Esophagus (tissue), 2 donors: ENCODE measurements around the gene HSPA8. TPM values are rescaled to one million over a fixed set of nuclear protein-coding genes. Genes with fewer than 3 reads are reported as not detected.

Source experiments
- H3K27ac ChIP-seq, 2 donors: one replicate each; pipeline ENCODE4 v1.5.1; 2013; ENCODE audit warnings: low read depth in 2 of 2, mild to moderate bottlenecking in 2 of 2, inconsistent platforms in 1 of 2, low read length in 1 of 2, moderate library complexity in 1 of 2
- H3K27me3 ChIP-seq, 2 donors: one replicate each; pipeline ENCODE4 v1.6.1; 2013; ENCODE audit warnings: low read length in 2 of 2, control low read depth in 1 of 2, mild to moderate bottlenecking in 1 of 2; ENCODE audit not compliant: insufficient read depth in 2 of 2, control insufficient read depth in 1 of 2
- H3K36me3 ChIP-seq, 2 donors: one replicate each; pipeline ENCODE4 v1.6.1; 2013; ENCODE audit warnings: low read length in 1 of 2; ENCODE audit not compliant: control insufficient read depth in 2 of 2, insufficient read depth in 2 of 2
- H3K4me1 ChIP-seq, 2 donors: one replicate each; pipeline ENCODE4 v1.6.1; 2013; ENCODE audit warnings: low read length in 1 of 2; ENCODE audit not compliant: control insufficient read depth in 2 of 2, insufficient read depth in 2 of 2
- H3K4me3 ChIP-seq, 2 donors: one replicate each; pipeline ENCODE4 v1.5.1; 2013; ENCODE audit warnings: low read length in 2 of 2, mild to moderate bottlenecking in 2 of 2, low read depth in 1 of 2, moderate library complexity in 1 of 2
- H3K9me3 ChIP-seq, 2 donors: one replicate each; pipeline ENCODE4 v1.6.1; 2013; ENCODE audit warnings: mild to moderate bottlenecking in 2 of 2, low read depth in 1 of 2, low read length in 1 of 2, moderate library complexity in 1 of 2; ENCODE audit not compliant: control insufficient read depth in 2 of 2, insufficient read depth in 1 of 2
- WGBS, 2 donors: extraction: QIAGEN DNeasy Blood & Tissue Kit; methylation state at CpG; one replicate each; pipeline ENCODE4 v1.1.7; 2013; 5-methylcytosine and 5-hydroxymethylcytosine counted together
- polyA plus RNA-seq, 2 donors: library from polyadenylated mRNA; stranded (reverse); fragments of 200-250 nt; gene quantifications; one replicate each; pipeline ENCODE4 v1.2.3, GENCODE V29; 2013
- donor health status: healthy with polysubstance abuse.
- donor health status: Bipolar disorder and iron deficiency.

Gene HSPA8
- polyA plus RNA-seq, 2 donors, result 64.9 to 504 TPM

- no peak overlapping the region for H3K27ac ChIP-seq
- H3K36me3 ChIP-seq, result peaks cover 18 to 19% of the 10 kb centered on the region in 2 donors
- 82 to 91% methylated on average over 5 of the region's 5 CpGs for WGBS, 2 donors
- no peaks in the 10 kb centered on the region for H3K4me1 ChIP-seq
- no peak overlapping the region for H3K4me3 ChIP-seq
- no peaks in the 10 kb centered on the region for H3K27me3 ChIP-seq
- H3K9me3 ChIP-seq, result no peaks in the 10 kb centered on the region
Observed at GRCh38 chr11:123052901-123053721, 8.8 kb downstream of the HSPA8 start.

DNA sequence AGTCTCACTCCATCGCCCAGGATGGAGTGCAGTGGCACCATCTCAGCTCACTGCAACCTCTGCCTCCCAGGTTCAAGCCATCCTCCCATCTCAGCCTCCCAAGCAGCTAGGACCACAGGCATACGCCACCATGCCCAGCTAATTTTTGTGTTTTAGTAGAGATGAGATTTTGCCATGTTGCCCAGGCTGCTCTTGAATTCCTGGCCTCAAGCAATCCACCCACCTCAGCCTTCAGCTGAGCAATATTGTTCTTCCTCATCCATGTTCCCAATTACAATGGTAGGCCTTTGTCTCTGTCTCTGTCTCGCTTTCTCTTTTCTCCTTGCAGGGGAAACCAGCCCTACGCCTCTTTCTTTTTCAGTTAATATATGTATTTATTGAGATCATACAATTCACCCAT, 10.3 kb downstream of the HSPA8 start:
- Histone ChIP-seq H3K4me3 (no peak overlapping the region), H3K4me1 (no peaks in the 10 kb centered on the region), H3K27ac (no peak overlapping the region), H3K27me3 (no peaks in the 10 kb centered on the region), H3K9me3 (no peaks in the 10 kb centered on the region), H3K36me3 (peaks cover 9 to 13% of the 10 kb centered on the region in 2 donors)
- 93 to 96% methylated on average over 4 of the region's 4 CpGs for WGBS, 2 donors

GRCh38 chr11:123051146-123051545, 10.8 kb downstream of the HSPA8 start:
- Histone ChIP-seq H3K9me3 (no peaks in the 10 kb centered on the region), H3K36me3 (peaks cover 8 to 9% of the 10 kb centered on the region in 2 donors), H3K4me1 (no peaks in the 10 kb centered on the region), H3K27ac (no peak overlapping the region), H3K27me3 (no peaks in the 10 kb centered on the region), H3K4me3 (no peak overlapping the region)
- 95 to 97% methylated on average over 9 of the region's 9 CpGs for WGBS, 2 donors

- H3K27me3 ChIP-seq, result no peaks in the 10 kb centered on the region
- H3K9me3 ChIP-seq, result no peaks in the 10 kb centered on the region
- WGBS, 2 donors, result 84 to 89% methylated on average over 3 of the region's 3 CpGs
- H3K4me1 ChIP-seq, result no peaks in the 10 kb centered on the region
- H3K36me3 ChIP-seq, result no peaks in the 10 kb centered on the region
- H3K4me3 ChIP-seq, result no peak overlapping the region
- no peak overlapping the region for H3K27ac ChIP-seq
Observed at GRCh38 chr11:123047947-123048293, 14.0 kb downstream of the HSPA8 start.

GRCh38 chr11:123047266-123047946, 14.5 kb downstream of the HSPA8 start:
- Histone ChIP-seq H3K4me1 (no peaks in the 10 kb centered on the region), H3K4me3 (no peak overlapping the region), H3K27ac (no peak overlapping the region), H3K9me3 (no peaks in the 10 kb centered on the region), H3K36me3 (no peaks in the 10 kb centered on the region), H3K27me3 (no peaks in the 10 kb centered on the region)
- 74 to 79% methylated on average over 18 of the region's 18 CpGs for WGBS, 2 donors

DNA sequence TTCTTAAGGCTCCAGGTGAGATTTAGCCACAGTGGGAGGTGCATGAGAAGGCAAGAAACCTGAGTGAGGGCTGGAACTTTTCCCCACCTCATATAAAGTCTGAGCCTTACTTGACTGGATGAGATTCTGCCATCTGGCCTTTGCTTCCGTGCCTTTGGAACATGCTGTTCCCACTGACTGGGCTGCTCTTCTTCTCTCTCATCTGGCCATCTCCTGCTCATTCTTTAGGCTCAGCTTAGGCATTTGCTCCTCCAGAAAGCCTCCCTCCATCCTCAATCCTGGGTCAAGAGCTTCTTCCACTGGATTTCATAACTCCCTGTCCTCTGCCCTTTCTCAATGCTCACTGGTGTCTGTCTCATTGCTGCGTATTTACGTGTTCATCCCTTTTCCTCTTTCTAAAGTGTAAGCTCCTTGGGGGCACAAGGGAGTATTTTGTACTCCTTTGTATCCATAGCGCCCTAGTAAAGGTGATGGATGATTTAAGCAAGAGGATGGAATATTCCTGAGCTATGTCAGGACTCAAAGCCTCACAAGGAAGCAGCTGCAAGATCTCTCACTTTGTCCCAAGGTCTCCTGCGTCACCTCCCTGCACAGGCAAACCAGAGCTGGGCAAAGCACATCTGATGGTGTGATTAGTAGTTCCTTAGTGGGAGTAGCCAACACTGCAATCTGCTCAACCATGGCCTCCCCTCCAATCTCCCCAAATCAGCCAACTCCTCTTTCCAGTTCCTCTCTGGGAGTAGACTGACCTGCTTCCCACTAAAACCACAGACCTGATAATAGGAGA, 15.3 kb downstream of the HSPA8 start:
- H3K36me3 ChIP-seq, result no peaks in the 10 kb centered on the region
- no peaks in the 10 kb centered on the region for H3K9me3 ChIP-seq
- no peaks in the 10 kb centered on the region for H3K4me1 ChIP-seq
- no peaks in the 10 kb centered on the region for H3K27me3 ChIP-seq
- no peak overlapping the region for H3K4me3 ChIP-seq
- no peak overlapping the region for H3K27ac ChIP-seq
- WGBS, 2 donors, result 84 to 85% methylated on average over 5 of the region's 5 CpGs

GRCh38 chr11:123045101-123045500, 16.8 kb downstream of the HSPA8 start:
- no peak overlapping the region for H3K27ac ChIP-seq
- H3K36me3 ChIP-seq, result no peaks in the 10 kb centered on the region
- no peaks in the 10 kb centered on the region for H3K9me3 ChIP-seq
- 92 to 96% methylated on average over 1 of the region's 1 CpG for WGBS, 2 donors
- H3K4me1 ChIP-seq, result no peaks in the 10 kb centered on the region
- H3K27me3 ChIP-seq, result no peaks in the 10 kb centered on the region
- H3K4me3 ChIP-seq, result no peak overlapping the region

DNA sequence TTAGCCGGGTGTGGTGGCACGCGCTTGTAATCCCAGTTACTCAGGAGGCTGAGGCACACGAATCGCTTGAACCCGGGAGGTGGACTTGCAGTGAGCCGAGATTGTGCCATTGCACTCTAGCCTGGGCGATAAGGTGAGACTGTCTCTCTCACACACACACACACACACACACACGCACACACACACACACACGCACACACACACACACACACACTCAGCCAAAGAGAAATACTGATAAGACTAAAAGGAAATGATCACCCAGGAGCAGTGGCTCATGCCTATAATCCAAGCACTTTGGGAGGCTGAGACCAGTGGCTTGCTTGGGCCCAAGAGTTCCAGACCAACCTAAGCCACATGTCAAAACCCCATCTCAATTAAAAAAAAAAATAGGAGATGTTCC, 20.8 kb downstream of the HSPA8 start:
- Histone ChIP-seq H3K27ac (no peak overlapping the region), H3K27me3 (no peaks in the 10 kb centered on the region), H3K4me1 (no peaks in the 10 kb centered on the region), H3K4me3 (no peak overlapping the region), H3K36me3 (no peaks in the 10 kb centered on the region), H3K9me3 (no peaks in the 10 kb centered on the region)
- 83 to 96% methylated on average over 10 of the region's 10 CpGs for WGBS, 2 donors

DNA sequence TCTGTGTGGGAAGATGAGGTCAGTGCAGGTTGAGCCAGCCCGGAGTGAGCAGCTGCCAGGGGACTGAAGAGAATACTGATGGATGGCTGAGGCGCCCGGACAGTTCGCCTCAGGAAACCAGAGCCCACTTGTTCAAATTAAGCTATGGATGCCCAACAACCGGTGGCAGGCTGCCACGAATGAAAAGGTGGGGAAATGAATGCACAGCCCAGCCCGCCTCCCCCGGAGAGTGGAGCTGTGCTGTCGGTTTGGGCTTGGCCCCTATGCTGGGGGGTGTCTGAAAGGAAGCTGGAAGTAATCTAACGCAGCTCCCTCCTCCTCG, 21.9 kb downstream of the HSPA8 start:
- H3K4me1 ChIP-seq, result no peaks in the 10 kb centered on the region
- WGBS, 2 donors, result 54 to 59% methylated on average over 11 of the region's 11 CpGs
- no peaks in the 10 kb centered on the region for H3K36me3 ChIP-seq
- H3K4me3 ChIP-seq, result no peak overlapping the region
- no peaks in the 10 kb centered on the region for H3K27me3 ChIP-seq
- no peak overlapping the region for H3K27ac ChIP-seq
- no peaks in the 10 kb centered on the region for H3K9me3 ChIP-seq
